Keratinocyte (primary cell): ENCODE measurements around the gene EIF3J. TPM values are rescaled to one million over a fixed set of nuclear protein-coding genes. Genes with fewer than 3 reads are reported as not detected.
A peak's percentile ranks its signal among the peaks of the same experiment; 100 is the strongest.

Source experiments
- DNase-seq: peaks from one replicate; pipeline ENCODE4 v3.0.0-alpha.2; 2011; ENCODE audit warnings: low read depth, missing footprints, low spot score
- FAIRE-seq: peaks from 2 replicates; lab custom pipeline; 2011; peaks lifted over from hg19 to GRCh38; lab: Jason Lieb, UNC
- H2AFZ ChIP-seq: 2 replicates; pipeline ENCODE4 v1.6.0; 2012; ENCODE audit warnings: low read length, control low read depth, inconsistent platforms; ENCODE audit not compliant: control insufficient read depth
- H3K27ac ChIP-seq: 2 replicates; pipeline ENCODE4 v1.5.1; 2011; ENCODE audit warnings: low read length; ENCODE audit not compliant: control insufficient read depth, insufficient read depth
- H3K27me3 ChIP-seq: 3 replicates; pipeline ENCODE4 v1.6.0; 2011; ENCODE audit warnings: low read length; ENCODE audit not compliant: control insufficient read depth, insufficient read depth; ENCODE audit errors: extremely low read depth
- H3K36me3 ChIP-seq, 2 experiments: 2 replicates in 1 of 2; 3 replicates in 1 of 2; pipeline ENCODE4 v1.5.1; 2011; ENCODE audit warnings: low read length in 2 of 2, mild to moderate bottlenecking in 1 of 2; ENCODE audit not compliant: control insufficient read depth in 2 of 2, insufficient read depth in 2 of 2; ENCODE audit errors: extremely low read depth in 1 of 2
- H3K4me1 ChIP-seq: 3 replicates; pipeline ENCODE4 v1.5.1; 2011; ENCODE audit warnings: low read length; ENCODE audit not compliant: control insufficient read depth, insufficient read depth; ENCODE audit errors: extremely low read depth
- H3K4me2 ChIP-seq: 3 replicates; pipeline ENCODE4 v1.6.0; 2011; ENCODE audit warnings: low read depth, low read length; ENCODE audit not compliant: control insufficient read depth, insufficient read depth; ENCODE audit errors: extremely low read depth
- H3K4me3 ChIP-seq, 3 experiments: fragments of 200-600 bp in 1 of 3; sonication (generic) in 1 of 3; 2 replicates in 2 of 3; 3 replicates in 1 of 3; pipeline ENCODE4 v1.5.1; 2011 to 2016; ENCODE audit warnings: low read length in 3 of 3, mild to moderate bottlenecking in 3 of 3, control low read depth in 2 of 3, inconsistent platforms in 1 of 3, low read depth in 1 of 3, mixed read lengths in 1 of 3, mixed run types in 1 of 3, moderate library complexity in 1 of 3; ENCODE audit not compliant: control insufficient read depth in 2 of 3, insufficient read depth in 2 of 3; ENCODE audit errors: extremely low read depth in 1 of 3
- H3K79me2 ChIP-seq: 2 replicates; pipeline ENCODE4 v1.6.0; 2012; ENCODE audit warnings: low read length; ENCODE audit not compliant: control insufficient read depth, insufficient read depth
- H3K9ac ChIP-seq: 3 replicates; pipeline ENCODE4 v1.6.0; 2011; ENCODE audit warnings: low read length; ENCODE audit not compliant: control insufficient read depth, insufficient read depth; ENCODE audit errors: extremely low read depth
- H3K9me1 ChIP-seq: 3 replicates; pipeline ENCODE4 v1.6.0; 2011; ENCODE audit warnings: low read length; ENCODE audit not compliant: control insufficient read depth, insufficient read depth; ENCODE audit errors: extremely low read depth
- H3K9me3 ChIP-seq: 2 replicates; pipeline ENCODE4 v1.5.1; 2012; ENCODE audit warnings: low read depth, low read length; ENCODE audit not compliant: control insufficient read depth
- H4K20me1 ChIP-seq: 3 replicates; pipeline ENCODE4 v1.6.0; 2011; ENCODE audit warnings: low read length; ENCODE audit not compliant: control insufficient read depth, insufficient read depth; ENCODE audit errors: extremely low read depth
- CTCF ChIP-seq, 3 experiments: IDR thresholded peaks in 1 of 3; conservative IDR thresholded peaks in 1 of 3; optimal IDR thresholded peaks in 1 of 3; 2 replicates in 2 of 3; 3 replicates in 1 of 3; pipeline versions ENCODE3 to v1.5.1; 2011; ENCODE audit warnings: low read length in 3 of 3, mild to moderate bottlenecking in 3 of 3, moderate library complexity in 2 of 3, control low read depth in 1 of 3, inconsistent platforms in 1 of 3; ENCODE audit not compliant: insufficient read depth in 2 of 3; ENCODE audit errors: extremely low read depth in 1 of 3
- EZH2 ChIP-seq: IDR thresholded peaks from one replicate; pipeline ENCODE4 v1.6.1; 2012; ENCODE audit warnings: inconsistent platforms, mild to moderate bottlenecking, low read length, moderate library complexity
- dilution Hi-C: fragments of 300-500 bp; cut with MboI; formaldehyde crosslinking; loops from one replicate; pipeline ENCODE4 v1.7.0; 2020; ENCODE audit warnings: low sequenced_read_pairs; ENCODE audit not compliant: extremely low pct_ligation_motif_present
- polyA plus RNA-seq, 5 experiments: library from polyadenylated mRNA; depleted of rRNA in 3 of 5; stranded (reverse) in 3 of 5; stranded (forward) in 1 of 5; unstranded in 1 of 5; fragments of >200 nt; gene quantifications; 1 replicate in 1 of 5; 2 replicates in 3 of 5; 3 replicates in 1 of 5; pipeline versions ENCODE4 v1.2.1 to v1.2.3, GENCODE V29; 2011 to 2012; ENCODE audit warnings: missing spikeins in 2 of 5, low read depth in 1 of 5, low replicate concordance in 1 of 5

Gene EIF3J
- polyA plus RNA-seq, 1 donor (not counting 4 experiments of a cell fraction or from before 2014, with no cell fraction given): 99.4 TPM

GRCh38 chr15:44535523-44536301 lies 1.2 kb upstream of the EIF3J start:
- peaks cover 44% of the 10 kb centered on the region for H3K79me2 ChIP-seq
- peak overlapping the region; percentile 94 for H2AFZ ChIP-seq
- DNase-seq (no peak), FAIRE-seq (no peak)
- no peaks in the 10 kb centered on the region for H3K9me1 ChIP-seq
- peak overlapping the region; percentile 77 to 89 (median 82) for H3K4me3 ChIP-seq
- H3K9me3 ChIP-seq: no peaks in the 10 kb centered on the region
- H4K20me1 ChIP-seq: peaks cover 5% of the 10 kb centered on the region
- TF ChIP-seq EZH2 (no peak), CTCF (optimal IDR thresholded peaks at IDR 0.05 in 1 of 3, IDR thresholded peaks at IDR 0.05 in 1 of 3, conservative IDR thresholded peaks at IDR 0.05 in 1 of 3; ENCODE audit: extremely low read depth in 1 of 3, insufficient read depth in 2 of 3, low read length in 3 of 3) (no peak)
- peaks cover 16% of the 10 kb centered on the region for H3K4me1 ChIP-seq
- peak overlapping the region; percentile 94 for H3K27ac ChIP-seq
- dilution Hi-C loops: no loop called here
- H3K27me3 ChIP-seq: no peaks in the 10 kb centered on the region
- peak overlapping the region; percentile 93 for H3K9ac ChIP-seq
- peak overlapping the region; percentile 99 for H3K4me2 ChIP-seq
- H3K36me3 ChIP-seq: peaks cover 0 to 12% of the 10 kb centered on the region in 2 experiments

- Histone ChIP-seq H2AFZ (peak overlapping the region; percentile 94), H3K36me3 (peaks cover 0 to 19% of the 10 kb centered on the region in 2 experiments), H3K4me1 (peaks cover 23% of the 10 kb centered on the region), H3K4me3 (peak overlapping the region; percentile 77 to 89 (median 82)), H3K9ac (peak overlapping the region; percentile 93), H3K9me3 (no peaks in the 10 kb centered on the region), H3K79me2 (peaks cover 51% of the 10 kb centered on the region), H3K27ac (peak overlapping the region; percentile 94), H4K20me1 (peaks cover 10% of the 10 kb centered on the region), H3K27me3 (no peaks in the 10 kb centered on the region), H3K9me1 (no peaks in the 10 kb centered on the region), H3K4me2 (peak overlapping the region; percentile 99)
- FAIRE-seq: no peak
- TF ChIP-seq EZH2: no peak
- peak; percentile 25 to 63 (median 57) for TF ChIP-seq CTCF (optimal IDR thresholded peaks at IDR 0.05 in 1 of 3, IDR thresholded peaks at IDR 0.05 in 1 of 3, conservative IDR thresholded peaks at IDR 0.05 in 1 of 3; ENCODE audit: extremely low read depth in 1 of 3, insufficient read depth in 2 of 3, low read length in 3 of 3)
- dilution Hi-C loops: no loop called here
- peak; percentile 46 for DNase-seq
Measured at GRCh38 chr15:44536302-44536961, 515 bp upstream of the EIF3J start.
